CD4-positive, alpha-beta T cell (primary cell): ENCODE results near the gene TPRG1L. TPM values are rescaled to one million over a fixed set of nuclear protein-coding genes. Genes with fewer than 3 reads are reported as not detected.

Experiments
- ATAC-seq: fragments of 200-7000 bp; cut with Tn5 transposase; one replicate; pipeline ENCODE4 v1.10.0; 2022; ENCODE audit warnings: mild to moderate bottlenecking; ENCODE audit not compliant: poor library complexity
- CTCF ChIA-PET: fragments of 350-600 bp; sonication (Branson Sonifier 250); formaldehyde crosslinking; loops from one replicate; lab custom pipeline; 2021; ENCODE audit warnings: antibody characterized with exemption, inconsistent platforms; lab: Charles Lee
- POLR2A ChIA-PET: fragments of 350-600 bp; sonication (Branson Sonifier 250); formaldehyde crosslinking; loops from one replicate; lab custom pipeline; 2021; ENCODE audit warnings: antibody characterized with exemption, inconsistent platforms; lab: Charles Lee
- DNase-seq, 14 experiments: peaks; one replicate each; pipeline ENCODE4 v3.0.0-alpha.2; 2013 to 2020; ENCODE audit warnings: mixed read lengths in 2 of 14
- H3K27ac ChIP-seq, 2 donors: one replicate each; pipeline versions ENCODE4 v1.5.1 to v1.7.0; 2013; ENCODE audit warnings: low read length in 2 of 2, low read depth in 1 of 2, mild to moderate bottlenecking in 1 of 2
- H3K27me3 ChIP-seq, 2 experiments: 1 replicate in 1 of 2; 2 replicates in 1 of 2; pipeline versions ENCODE4 v1.6.1 to v1.7.0; 2013; ENCODE audit warnings: low read length in 2 of 2, control low read depth in 1 of 2, mild to moderate bottlenecking in 1 of 2, moderate library complexity in 1 of 2; ENCODE audit not compliant: insufficient read depth in 2 of 2, control insufficient read depth in 1 of 2
- H3K36me3 ChIP-seq: one replicate; pipeline ENCODE4 v1.6.1; 2013; ENCODE audit warnings: low read length, control low read depth; ENCODE audit not compliant: insufficient read depth
- H3K4me1 ChIP-seq: one replicate; pipeline ENCODE4 v1.6.1; 2013; ENCODE audit warnings: low read length, control low read depth; ENCODE audit not compliant: insufficient read depth
- H3K4me3 ChIP-seq: one replicate; pipeline ENCODE4 v1.5.1; 2013; ENCODE audit warnings: mild to moderate bottlenecking, low read length, moderate library complexity
- H3K9me3 ChIP-seq, 2 experiments: 1 replicate in 1 of 2; 2 replicates in 1 of 2; pipeline versions ENCODE4 v1.6.1 to v1.7.0; 2013; ENCODE audit warnings: low read length in 2 of 2, mild to moderate bottlenecking in 2 of 2, control low read depth in 1 of 2, moderate library complexity in 1 of 2; ENCODE audit not compliant: control insufficient read depth in 1 of 2, insufficient read depth in 1 of 2
- H3K27ac Mint-ChIP-seq: one replicate; pipeline ENCODE4 v1.8.0; 2020; ENCODE audit warnings: mixed read lengths
- H3K27me3 Mint-ChIP-seq: one replicate; pipeline ENCODE4 v1.8.0; 2021; ENCODE audit warnings: mixed read lengths
- H3K36me3 Mint-ChIP-seq: one replicate; pipeline ENCODE4 v1.8.0; 2021; ENCODE audit warnings: low read depth, mixed read lengths
- H3K4me1 Mint-ChIP-seq: one replicate; pipeline ENCODE4 v1.8.0; 2021; ENCODE audit warnings: low read depth, mixed read lengths
- H3K4me3 Mint-ChIP-seq: one replicate; pipeline ENCODE4 v1.8.0; 2020; ENCODE audit warnings: mild to moderate bottlenecking, mixed read lengths
- H3K9me3 Mint-ChIP-seq: one replicate; pipeline ENCODE4 v1.8.0; 2020; ENCODE audit warnings: mixed read lengths
- intact Hi-C, 2 experiments: fragments of 100-400 bp; cut with DNase I in 1 of 2; cut with micrococcal nuclease in 1 of 2; formaldehyde crosslinking; loops; one replicate each; pipeline versions ENCODE4 v1.15.1 to v1.9.0; 2023 to 2025; cut with DNase I, micrococcal nuclease
- total RNA-seq, 174 experiments: library from RNA in 2 of 174; stranded (reverse) in 2 of 174; gene quantifications; one replicate each; pipeline ENCODE4 v1.2.3 and lab custom pipeline; 2021 to 2026
- TF ChIP-seq, protein P1 (sequence below): fragments of 200-600 bp; IDR thresholded peaks from one replicate; pipeline ENCODE4 v1.8.0; 2022; ENCODE audit warnings: antibody characterized with exemption, mild to moderate bottlenecking

The TPRG1L gene
- total RNA-seq, 2 experiments from 2014 or later: 46.5 to 48.3 TPM

GRCh38 chr1:3618531-3618880 lies 6.3 kb upstream of the TPRG1L start:
- ATAC-seq: no peak
- no peak for DNase-seq
- POLR2A ChIA-PET: interaction anchor here (1.0 to 1.4 kb wide), 3 partner anchors 88 to 165 kb away, joined by 5 to 7 read pairs (median 6); no protein-coding TSS in a partner anchor
- intact Hi-C loops: no loop called here
- H3K4me1 ChIP-seq: peaks cover 23% of the 10 kb centered on the region
- CTCF ChIA-PET: interaction anchor here (0.9 to 2.0 kb wide), 16 partner anchors 11 to 178 kb away, joined by 3 to 23 read pairs (median 4); partner anchors contain the start of genes LRRC47 and WRAP73
- H3K4me3 Mint-ChIP-seq: no peak overlapping the region
- no peaks in the 10 kb centered on the region for H3K9me3 ChIP-seq
- TF ChIP-seq, protein P1, sequence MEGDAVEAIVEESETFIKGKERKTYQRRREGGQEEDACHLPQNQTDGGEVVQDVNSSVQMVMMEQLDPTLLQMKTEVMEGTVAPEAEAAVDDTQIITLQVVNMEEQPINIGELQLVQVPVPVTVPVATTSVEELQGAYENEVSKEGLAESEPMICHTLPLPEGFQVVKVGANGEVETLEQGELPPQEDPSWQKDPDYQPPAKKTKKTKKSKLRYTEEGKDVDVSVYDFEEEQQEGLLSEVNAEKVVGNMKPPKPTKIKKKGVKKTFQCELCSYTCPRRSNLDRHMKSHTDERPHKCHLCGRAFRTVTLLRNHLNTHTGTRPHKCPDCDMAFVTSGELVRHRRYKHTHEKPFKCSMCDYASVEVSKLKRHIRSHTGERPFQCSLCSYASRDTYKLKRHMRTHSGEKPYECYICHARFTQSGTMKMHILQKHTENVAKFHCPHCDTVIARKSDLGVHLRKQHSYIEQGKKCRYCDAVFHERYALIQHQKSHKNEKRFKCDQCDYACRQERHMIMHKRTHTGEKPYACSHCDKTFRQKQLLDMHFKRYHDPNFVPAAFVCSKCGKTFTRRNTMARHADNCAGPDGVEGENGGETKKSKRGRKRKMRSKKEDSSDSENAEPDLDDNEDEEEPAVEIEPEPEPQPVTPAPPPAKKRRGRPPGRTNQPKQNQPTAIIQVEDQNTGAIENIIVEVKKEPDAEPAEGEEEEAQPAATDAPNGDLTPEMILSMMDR: no peak
- peaks cover 3% of the 10 kb centered on the region for H3K36me3 ChIP-seq
- H3K9me3 Mint-ChIP-seq: no peaks in the 10 kb centered on the region
- H3K4me3 ChIP-seq: no peak overlapping the region
- no peak overlapping the region for H3K27ac Mint-ChIP-seq
- no peaks in the 10 kb centered on the region for H3K36me3 Mint-ChIP-seq
- H3K27me3 ChIP-seq: peaks cover 0 to 2% of the 10 kb centered on the region in 2 experiments
- H3K27ac ChIP-seq: no peak overlapping the region
- H3K4me1 Mint-ChIP-seq: peaks cover 35% of the 10 kb centered on the region
- H3K27me3 Mint-ChIP-seq: peaks cover 19% of the 10 kb centered on the region

DNA sequence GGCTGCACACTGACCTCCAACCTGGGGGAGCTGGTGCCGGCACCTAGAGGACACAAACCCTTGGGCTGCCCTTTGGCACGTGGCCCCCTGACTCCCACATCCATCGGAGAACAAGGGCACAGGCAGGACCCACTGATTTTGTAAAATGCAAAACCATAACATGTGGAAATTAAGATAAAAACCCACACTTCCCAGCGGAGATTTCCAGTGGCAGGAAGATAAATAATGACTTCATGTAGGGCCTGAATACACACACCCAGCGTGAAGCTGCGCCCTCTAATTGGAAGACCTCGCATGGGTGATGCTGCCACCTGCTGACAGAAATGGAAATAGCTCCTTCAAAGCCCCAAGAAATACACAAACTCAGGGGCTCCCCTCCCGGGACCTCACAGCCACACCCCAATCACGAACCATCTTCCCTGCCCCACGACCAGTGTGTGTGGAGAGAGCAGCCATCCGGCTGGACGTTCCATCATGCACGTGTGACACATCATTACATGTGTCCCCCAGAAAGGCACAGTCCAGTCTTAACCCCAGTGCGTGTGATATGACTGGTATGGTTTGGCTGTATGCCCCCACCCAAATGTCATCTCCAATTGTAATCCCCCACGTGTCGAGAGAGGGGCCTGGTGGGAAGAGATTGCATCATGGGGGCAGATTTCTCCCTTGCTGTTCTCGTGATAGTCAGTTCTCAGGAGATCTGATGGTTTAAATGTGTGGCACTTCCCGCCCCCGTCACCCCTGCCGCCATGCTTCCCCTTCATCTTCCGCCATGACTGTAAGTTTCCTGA lies 5.7 kb upstream of the TPRG1L start:
- Mint-ChIP-seq H3K36me3 (no peaks in the 10 kb centered on the region), H3K4me3 (peak overlapping the region; percentile 49), H3K27ac (peak overlapping the region; percentile 8), H3K4me1 (peaks cover 41% of the 10 kb centered on the region), H3K9me3 (no peaks in the 10 kb centered on the region), H3K27me3 (peaks cover 14% of the 10 kb centered on the region)
- Histone ChIP-seq H3K4me1 (peaks cover 29% of the 10 kb centered on the region), H3K27me3 (peaks cover 0 to 2% of the 10 kb centered on the region in 2 experiments), H3K4me3 (no peak overlapping the region), H3K27ac (no peak overlapping the region), H3K9me3 (no peaks in the 10 kb centered on the region), H3K36me3 (peaks cover 3% of the 10 kb centered on the region)
- intact Hi-C loops: loop anchor here (1.0 kb wide), 3 partner anchors 54 to 166 kb away; no protein-coding TSS in a partner anchor
- CTCF ChIA-PET: interaction anchor here (0.6 to 2.0 kb wide), 18 partner anchors 10 to 178 kb away, joined by 3 to 23 read pairs (median 4); partner anchors contain the start of genes LRRC47 and WRAP73
- POLR2A ChIA-PET: interaction anchor here (1.0 to 1.4 kb wide), 3 partner anchors 88 to 166 kb away, joined by 5 to 7 read pairs (median 6); no protein-coding TSS in a partner anchor
- TF ChIP-seq, protein P1: peak; percentile 76
- DNase-seq: peak; percentile 58 to 90 (median 72)
- peak; percentile 96 for ATAC-seq

- no peak overlapping the region for H3K4me3 ChIP-seq
- ATAC-seq (no peak), DNase-seq (no peak)
- no peaks in the 10 kb centered on the region for H3K27me3 ChIP-seq
- H3K36me3 ChIP-seq: peaks cover 4% of the 10 kb centered on the region
- Mint-ChIP-seq H3K9me3 (no peaks in the 10 kb centered on the region), H3K27me3 (no peaks in the 10 kb centered on the region), H3K4me3 (peak overlapping the region; percentile 15), H3K27ac (peak overlapping the region; percentile 98), H3K4me1 (peaks cover 51% of the 10 kb centered on the region), H3K36me3 (peaks cover 10% of the 10 kb centered on the region)
- H3K4me1 ChIP-seq: peaks cover 37% of the 10 kb centered on the region
- CTCF ChIA-PET: interaction anchor here (2.5 kb wide), 1 partner anchor 56 kb away, joined by 11 read pairs; no protein-coding TSS in a partner anchor
- intact Hi-C loops: loop anchor here in 1 of 2 experiments (5.0 to 10.0 kb wide), 2 partner anchors 102 to 284 kb away; partner anchors contain the start of gene C1orf174
- TF ChIP-seq, protein P1: no peak
- H3K27ac ChIP-seq: no peak overlapping the region
- POLR2A ChIA-PET: no interaction called here
- H3K9me3 ChIP-seq: no peaks in the 10 kb centered on the region
Measured at GRCh38 chr1:3620708-3621107, 4.1 kb upstream of the TPRG1L start.
